WERI-Rb-1 (cell line): ENCODE results near the gene POR.

ENCODE experiments used
- DNase-seq: peaks from one replicate; pipeline ENCODE4 v3.0.0-alpha.2; 2020
- H3K27ac ChIP-seq: fragments of 250-450 bp; sonication (Bioruptor Pico); 2 replicates; pipeline ENCODE4 v1.5.1; 2020; ENCODE audit warnings: mild to moderate bottlenecking, moderate library complexity
- H3K27me3 ChIP-seq: fragments of 250-450 bp; sonication (Bioruptor Pico); 2 replicates; pipeline ENCODE4 v1.5.1; 2021; ENCODE audit warnings: mild to moderate bottlenecking, low read depth, moderate library complexity; ENCODE audit not compliant: insufficient read depth, severe bottlenecking
- H3K36me3 ChIP-seq: fragments of 250-450 bp; sonication (Bioruptor Pico); 2 replicates; pipeline ENCODE4 v1.5.1; 2020; ENCODE audit warnings: mild to moderate bottlenecking, moderate library complexity
- H3K4me3 ChIP-seq: 2 replicates; pipeline ENCODE4 v1.5.1; 2011; ENCODE audit warnings: low read depth, mild to moderate bottlenecking, control low read depth, low read length
- H3K9me3 ChIP-seq: fragments of 250-450 bp; sonication (Bioruptor Pico); 2 replicates; pipeline ENCODE4 v1.5.1; 2021; ENCODE audit warnings: mild to moderate bottlenecking, moderate library complexity; ENCODE audit not compliant: severe bottlenecking
- TF ChIP-seq, protein P1 (sequence below): IDR thresholded peaks from 2 replicates; pipeline ENCODE4 v1.5.1; 2011; ENCODE audit warnings: low read depth, mild to moderate bottlenecking, control low read depth, inconsistent platforms, low read length

The POR gene

GRCh38 chr7:76031964-76032363 lies 117.0 kb downstream of the POR start:
- Histone ChIP-seq H3K36me3 (peaks cover 4% of the 10 kb centered on the region), H3K27ac (no peak overlapping the region), H3K9me3 (no peaks in the 10 kb centered on the region), H3K4me3 (no peak overlapping the region), H3K27me3 (no peaks in the 10 kb centered on the region)
- TF ChIP-seq, protein P1, sequence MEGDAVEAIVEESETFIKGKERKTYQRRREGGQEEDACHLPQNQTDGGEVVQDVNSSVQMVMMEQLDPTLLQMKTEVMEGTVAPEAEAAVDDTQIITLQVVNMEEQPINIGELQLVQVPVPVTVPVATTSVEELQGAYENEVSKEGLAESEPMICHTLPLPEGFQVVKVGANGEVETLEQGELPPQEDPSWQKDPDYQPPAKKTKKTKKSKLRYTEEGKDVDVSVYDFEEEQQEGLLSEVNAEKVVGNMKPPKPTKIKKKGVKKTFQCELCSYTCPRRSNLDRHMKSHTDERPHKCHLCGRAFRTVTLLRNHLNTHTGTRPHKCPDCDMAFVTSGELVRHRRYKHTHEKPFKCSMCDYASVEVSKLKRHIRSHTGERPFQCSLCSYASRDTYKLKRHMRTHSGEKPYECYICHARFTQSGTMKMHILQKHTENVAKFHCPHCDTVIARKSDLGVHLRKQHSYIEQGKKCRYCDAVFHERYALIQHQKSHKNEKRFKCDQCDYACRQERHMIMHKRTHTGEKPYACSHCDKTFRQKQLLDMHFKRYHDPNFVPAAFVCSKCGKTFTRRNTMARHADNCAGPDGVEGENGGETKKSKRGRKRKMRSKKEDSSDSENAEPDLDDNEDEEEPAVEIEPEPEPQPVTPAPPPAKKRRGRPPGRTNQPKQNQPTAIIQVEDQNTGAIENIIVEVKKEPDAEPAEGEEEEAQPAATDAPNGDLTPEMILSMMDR = no peak
- DNase-seq = no peak
